ENCODE data around the gene GLI1. TPM values are rescaled to one million over a fixed set of nuclear protein-coding genes. Genes with fewer than 3 reads are reported as not detected.
A peak's percentile ranks its signal among the peaks of the same experiment; 100 is the strongest.
"Not testable (repeated sequence)": the region's sequence is repeated elsewhere in the genome, so short reads cannot be mapped to it uniquely, and the experiment has no call there.

The GLI1 gene
- polyA plus RNA-seq, 2 donors: 0.16 to 0.28 TPM

DNA sequence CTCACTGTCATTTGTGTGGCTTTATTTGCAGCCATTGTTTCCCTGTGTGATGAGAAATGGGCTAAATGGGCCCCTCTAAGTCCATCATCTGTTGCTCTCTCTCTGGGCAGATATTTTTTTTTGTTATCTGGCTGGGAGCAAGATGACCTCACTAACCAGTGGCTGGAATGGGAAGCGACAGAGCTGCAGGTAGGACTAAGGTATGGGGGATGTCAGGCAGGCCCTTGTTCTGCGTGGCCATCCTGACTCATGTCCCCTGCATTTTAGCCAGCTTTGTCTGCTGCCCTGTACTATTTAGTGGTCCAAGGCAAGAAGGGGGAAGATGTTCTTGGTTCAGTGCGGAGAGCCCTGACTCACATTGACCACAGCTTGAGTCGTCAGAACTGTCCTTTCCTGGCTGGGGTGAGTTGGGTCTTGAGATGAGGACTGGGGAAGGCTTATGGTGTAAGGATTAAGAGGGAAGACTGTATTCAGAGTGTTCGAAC, 29.6 kb downstream of the GLI1 start:
- H3K27me3 ChIP-seq (ENCODE audit: control insufficient read depth in 1 of 2, insufficient read depth in 2 of 2, low read length in 2 of 2): no peaks in the 10 kb centered on the region
- H3K4me1 ChIP-seq (ENCODE audit: control insufficient read depth in 2 of 2, insufficient read depth in 2 of 2, low read length in 1 of 2): peaks cover 6 to 8% of the 10 kb centered on the region in 2 donors
- H3K9me3 ChIP-seq (ENCODE audit: control insufficient read depth in 2 of 2, insufficient read depth in 1 of 2, low read depth in 1 of 2, low read length in 1 of 2): no peaks in the 10 kb centered on the region
- WGBS, 2 donors: 82 to 83% methylated on average over 5 of the region's 5 CpGs
- H3K4me3 ChIP-seq (ENCODE audit: low read depth in 1 of 2, low read length in 2 of 2): peak overlapping the region in 1 of 2 donors; percentile 72
- H3K27ac ChIP-seq (ENCODE audit: low read depth in 2 of 2, low read length in 1 of 2): no peak overlapping the region
- peaks cover 5 to 10% of the 10 kb centered on the region in 2 donors for H3K36me3 ChIP-seq (ENCODE audit: control insufficient read depth in 2 of 2, insufficient read depth in 2 of 2, low read length in 1 of 2)

DNA sequence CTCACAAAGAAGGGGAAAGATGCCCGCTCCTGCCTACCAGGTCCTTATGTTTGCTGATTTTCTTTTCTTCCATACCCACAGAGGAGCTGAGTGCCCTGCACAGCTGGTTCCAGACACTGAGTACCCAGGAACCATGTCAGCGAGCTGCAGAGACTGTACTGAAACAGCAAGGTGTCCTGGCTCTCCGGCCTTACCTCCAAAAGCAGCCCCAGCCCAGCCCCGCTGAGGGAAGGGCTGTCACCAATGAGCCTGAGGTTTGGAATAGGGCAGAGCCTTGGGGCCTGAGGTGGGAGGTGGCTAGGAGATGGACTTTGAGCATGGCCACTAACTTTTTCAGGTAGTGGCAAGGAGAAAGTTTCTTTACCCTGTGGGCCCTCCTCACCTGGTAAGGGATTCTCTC, 30.5 kb downstream of the GLI1 start:
- no peaks in the 10 kb centered on the region for H3K9me3 ChIP-seq (ENCODE audit: control insufficient read depth in 2 of 2, insufficient read depth in 1 of 2, low read depth in 1 of 2, low read length in 1 of 2)
- no peak overlapping the region for H3K4me3 ChIP-seq (ENCODE audit: low read depth in 1 of 2, low read length in 2 of 2)
- WGBS, 2 donors: 94 to 100% methylated on average over 4 of the region's 4 CpGs
- H3K27ac ChIP-seq (ENCODE audit: low read depth in 2 of 2, low read length in 1 of 2): no peak overlapping the region
- peaks cover 6 to 8% of the 10 kb centered on the region in 2 donors for H3K4me1 ChIP-seq (ENCODE audit: control insufficient read depth in 2 of 2, insufficient read depth in 2 of 2, low read length in 1 of 2)
- H3K27me3 ChIP-seq (ENCODE audit: control insufficient read depth in 1 of 2, insufficient read depth in 2 of 2, low read length in 2 of 2): no peaks in the 10 kb centered on the region
- peaks cover 5 to 13% of the 10 kb centered on the region in 2 donors for H3K36me3 ChIP-seq (ENCODE audit: control insufficient read depth in 2 of 2, insufficient read depth in 2 of 2, low read length in 1 of 2)

DNA sequence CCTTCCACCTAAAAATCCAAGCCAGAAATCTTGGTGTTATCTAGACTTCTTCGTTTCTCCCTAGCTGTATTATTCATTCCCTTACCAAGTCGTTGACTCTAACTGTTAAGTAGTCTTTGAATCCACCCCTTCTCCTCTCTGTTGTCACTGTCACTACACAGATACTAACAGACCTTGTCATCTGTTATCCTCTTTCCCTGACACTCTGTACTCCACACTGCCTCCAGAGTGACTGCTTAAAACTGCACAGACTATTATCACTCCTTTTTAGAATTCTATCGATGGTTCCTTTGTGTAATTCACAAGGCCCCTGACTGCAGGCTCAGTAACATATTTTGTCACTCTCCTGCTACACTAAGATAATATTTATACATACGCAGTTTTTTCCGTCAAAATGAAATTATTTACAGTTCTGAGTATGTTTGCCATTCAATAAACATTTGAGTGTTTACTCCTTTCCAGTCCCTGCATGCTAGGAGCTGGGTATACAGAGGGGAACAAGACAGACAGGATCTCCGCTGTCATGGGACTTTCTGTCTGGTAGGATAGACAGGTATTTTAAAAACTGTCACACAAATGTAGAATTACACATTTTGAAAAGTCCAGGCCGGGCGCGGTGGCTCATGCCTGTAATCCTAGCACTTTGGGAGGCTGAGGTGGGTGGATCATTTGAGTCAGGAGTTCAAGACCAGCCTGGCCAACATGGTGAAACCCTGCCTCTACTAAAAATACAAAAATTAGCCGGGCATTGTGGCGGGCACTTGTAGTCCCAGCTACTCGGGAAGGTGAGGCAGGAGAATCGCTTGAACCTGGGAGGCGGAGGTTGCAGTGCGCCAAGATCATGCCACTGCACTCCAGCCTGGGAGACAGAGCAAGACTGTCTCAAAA, 32.1 kb downstream of the GLI1 start:
- no peaks in the 10 kb centered on the region for H3K9me3 ChIP-seq (ENCODE audit: control insufficient read depth in 2 of 2, insufficient read depth in 1 of 2, low read depth in 1 of 2, low read length in 1 of 2)
- no peaks in the 10 kb centered on the region for H3K27me3 ChIP-seq (ENCODE audit: control insufficient read depth in 1 of 2, insufficient read depth in 2 of 2, low read length in 2 of 2)
- peaks cover 5 to 13% of the 10 kb centered on the region in 2 donors for H3K36me3 ChIP-seq (ENCODE audit: control insufficient read depth in 2 of 2, insufficient read depth in 2 of 2, low read length in 1 of 2)
- H3K4me1 ChIP-seq (ENCODE audit: control insufficient read depth in 2 of 2, insufficient read depth in 2 of 2, low read length in 1 of 2): peaks cover 6 to 8% of the 10 kb centered on the region in 2 donors
- H3K27ac ChIP-seq (ENCODE audit: low read depth in 2 of 2, low read length in 1 of 2): no peak overlapping the region
- WGBS, 2 donors: 90% methylated on average over 15 of the region's 15 CpGs
- no peak overlapping the region for H3K4me3 ChIP-seq (ENCODE audit: low read depth in 1 of 2, low read length in 2 of 2)

DNA sequence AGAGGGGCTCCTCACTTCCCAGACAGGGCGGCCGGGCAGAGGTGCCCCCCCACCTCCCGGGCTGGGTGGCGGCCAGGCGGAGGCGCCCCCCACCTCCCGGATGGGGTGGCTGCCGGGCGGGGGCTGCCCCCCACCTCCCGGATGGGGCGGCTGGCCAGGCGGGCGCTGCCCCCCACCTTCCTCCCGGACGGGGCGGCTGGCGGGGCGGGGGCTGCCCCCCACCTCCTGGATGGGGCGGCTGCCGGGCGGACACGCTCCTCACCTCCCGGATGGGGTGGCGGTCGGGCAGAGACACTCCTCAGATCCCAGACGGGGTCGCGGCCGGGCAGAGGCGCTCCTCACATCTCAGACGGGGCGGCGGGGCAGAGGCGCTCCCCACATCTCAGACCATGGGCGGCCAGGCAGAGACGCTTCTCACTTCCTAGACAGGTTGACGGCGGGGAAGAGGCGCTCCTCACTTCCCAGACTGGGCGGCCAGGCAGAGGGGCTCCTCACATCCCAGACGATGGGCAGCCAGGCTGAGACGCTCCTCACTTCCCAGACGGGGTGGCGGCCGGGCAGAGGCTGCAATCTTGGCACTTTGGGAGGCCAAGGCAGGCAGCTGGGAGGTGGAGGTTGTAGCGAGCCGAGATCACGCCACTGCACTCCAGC, 35.6 kb downstream of the GLI1 start:
- 95% methylated on average over 38 to 45 of the region's 48 CpGs for WGBS, 2 donors
- H3K27ac ChIP-seq (ENCODE audit: low read depth in 2 of 2, low read length in 1 of 2); H3K4me3 ChIP-seq (ENCODE audit: low read depth in 1 of 2, low read length in 2 of 2); H3K27me3 ChIP-seq (ENCODE audit: control insufficient read depth in 1 of 2, insufficient read depth in 2 of 2, low read length in 2 of 2); H3K9me3 ChIP-seq (ENCODE audit: control insufficient read depth in 2 of 2, insufficient read depth in 1 of 2, low read depth in 1 of 2, low read length in 1 of 2); H3K4me1 ChIP-seq (ENCODE audit: control insufficient read depth in 2 of 2, insufficient read depth in 2 of 2, low read length in 1 of 2): not testable (repeated sequence)
- peaks cover 15 to 19% of the 10 kb centered on the region in 2 donors for H3K36me3 ChIP-seq (ENCODE audit: control insufficient read depth in 2 of 2, insufficient read depth in 2 of 2, low read length in 1 of 2)

DNA sequence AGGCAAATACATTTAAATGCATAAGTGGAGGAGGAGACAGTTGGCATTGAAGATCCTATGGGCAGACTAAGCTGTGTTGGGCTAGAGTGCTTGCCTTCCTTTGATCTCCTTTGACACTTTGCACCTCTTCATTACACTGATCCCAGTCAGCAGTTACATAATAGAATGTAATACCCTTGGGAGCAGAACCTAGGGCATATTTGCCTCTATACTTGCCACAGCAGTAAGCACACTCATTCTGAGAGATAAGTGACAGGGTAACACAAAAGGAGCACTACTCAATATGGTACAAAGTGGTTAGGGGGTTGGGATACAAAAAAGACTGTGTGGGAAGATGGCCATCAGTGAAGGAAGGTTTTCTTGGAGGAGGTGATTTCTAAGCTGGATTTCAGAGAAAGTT, 37.2 kb downstream of the GLI1 start:
- no peaks in the 10 kb centered on the region for H3K27me3 ChIP-seq (ENCODE audit: control insufficient read depth in 1 of 2, insufficient read depth in 2 of 2, low read length in 2 of 2)
- H3K9me3 ChIP-seq (ENCODE audit: control insufficient read depth in 2 of 2, insufficient read depth in 1 of 2, low read depth in 1 of 2, low read length in 1 of 2): no peaks in the 10 kb centered on the region
- no peak overlapping the region for H3K27ac ChIP-seq (ENCODE audit: low read depth in 2 of 2, low read length in 1 of 2)
- H3K36me3 ChIP-seq (ENCODE audit: control insufficient read depth in 2 of 2, insufficient read depth in 2 of 2, low read length in 1 of 2): peaks cover 15 to 24% of the 10 kb centered on the region in 2 donors
- H3K4me3 ChIP-seq (ENCODE audit: low read depth in 1 of 2, low read length in 2 of 2): no peak overlapping the region
- no peaks in the 10 kb centered on the region for H3K4me1 ChIP-seq (ENCODE audit: control insufficient read depth in 2 of 2, insufficient read depth in 2 of 2, low read length in 1 of 2)

DNA sequence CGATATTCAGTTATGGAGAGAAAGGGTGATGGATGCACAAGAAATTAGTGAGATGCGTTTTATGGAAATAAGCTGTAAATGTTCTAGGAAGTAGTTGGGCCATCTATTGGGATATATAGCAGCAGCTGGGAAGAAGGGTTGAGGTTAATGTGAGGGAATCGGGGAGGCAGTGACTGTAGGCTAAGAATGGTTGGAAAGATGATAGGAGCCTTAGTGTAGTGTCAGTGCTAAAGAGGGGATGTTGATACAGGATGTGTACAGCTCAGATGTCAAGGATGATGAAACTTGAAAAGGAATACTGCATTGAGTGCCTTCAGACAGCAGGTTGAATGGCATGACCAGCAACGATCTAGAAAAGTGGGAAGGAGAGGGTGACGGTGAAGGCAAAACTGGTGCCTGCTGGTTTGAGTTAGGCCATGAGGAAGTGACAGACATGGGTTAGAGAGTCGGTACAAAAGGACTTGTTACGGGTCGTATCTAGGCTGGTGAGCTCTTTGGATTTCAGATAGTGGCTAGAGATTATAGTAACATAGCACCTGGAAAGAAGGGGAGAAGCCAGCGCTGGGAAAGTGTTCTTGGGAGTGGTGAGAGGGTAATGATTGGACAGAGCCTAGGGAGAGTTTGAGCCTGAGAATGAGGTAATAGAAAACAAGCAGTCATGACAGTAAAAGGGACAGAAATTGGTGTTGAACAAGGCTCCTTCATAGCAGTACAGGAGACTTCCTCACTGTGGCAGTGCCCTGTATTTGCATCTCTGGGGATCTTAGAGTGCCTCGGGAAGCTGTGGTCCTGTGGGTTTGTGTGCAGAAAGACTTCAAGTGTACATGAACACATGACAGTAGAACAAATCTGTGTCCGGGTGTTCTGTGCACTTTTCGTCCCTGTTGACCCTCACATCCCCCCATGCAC, 37.9 kb downstream of the GLI1 start:
- Histone ChIP-seq H3K9me3 (ENCODE audit: control insufficient read depth in 2 of 2, insufficient read depth in 1 of 2, low read depth in 1 of 2, low read length in 1 of 2) (no peaks in the 10 kb centered on the region), H3K4me1 (ENCODE audit: control insufficient read depth in 2 of 2, insufficient read depth in 2 of 2, low read length in 1 of 2) (no peaks in the 10 kb centered on the region), H3K36me3 (ENCODE audit: control insufficient read depth in 2 of 2, insufficient read depth in 2 of 2, low read length in 1 of 2) (peaks cover 18 to 24% of the 10 kb centered on the region in 2 donors), H3K4me3 (ENCODE audit: low read depth in 1 of 2, low read length in 2 of 2) (no peak overlapping the region), H3K27ac (ENCODE audit: low read depth in 2 of 2, low read length in 1 of 2) (no peak overlapping the region), H3K27me3 (ENCODE audit: control insufficient read depth in 1 of 2, insufficient read depth in 2 of 2, low read length in 2 of 2) (no peaks in the 10 kb centered on the region)
- WGBS, 2 donors: 92 to 94% methylated on average over 12 of the region's 12 CpGs

DNA sequence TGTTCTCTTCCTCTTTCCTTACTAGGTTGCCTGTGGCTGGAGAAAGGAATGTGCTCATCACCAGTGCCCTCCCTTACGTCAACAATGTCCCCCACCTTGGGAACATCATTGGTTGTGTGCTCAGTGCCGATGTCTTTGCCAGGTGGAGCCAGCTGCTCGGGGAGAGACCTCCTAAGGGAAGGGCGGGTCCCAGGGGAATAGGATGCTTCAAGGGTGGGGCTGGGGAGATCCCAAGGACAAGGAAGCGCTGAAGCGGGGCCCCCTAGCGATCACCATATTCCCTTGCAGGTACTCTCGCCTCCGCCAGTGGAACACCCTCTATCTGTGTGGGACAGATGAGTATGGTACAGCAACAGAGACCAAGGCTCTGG, 38.5 kb downstream of the GLI1 start:
- no peak overlapping the region for H3K27ac ChIP-seq (ENCODE audit: low read depth in 2 of 2, low read length in 1 of 2)
- H3K4me3 ChIP-seq (ENCODE audit: low read depth in 1 of 2, low read length in 2 of 2): no peak overlapping the region
- H3K36me3 ChIP-seq (ENCODE audit: control insufficient read depth in 2 of 2, insufficient read depth in 2 of 2, low read length in 1 of 2): peaks cover 18 to 25% of the 10 kb centered on the region in 2 donors
- 82 to 84% methylated on average over 9 of the region's 9 CpGs for whole genome bisulfite sequencing, 2 donors
- no peaks in the 10 kb centered on the region for H3K27me3 ChIP-seq (ENCODE audit: control insufficient read depth in 1 of 2, insufficient read depth in 2 of 2, low read length in 2 of 2)
- no peaks in the 10 kb centered on the region for H3K9me3 ChIP-seq (ENCODE audit: control insufficient read depth in 2 of 2, insufficient read depth in 1 of 2, low read depth in 1 of 2, low read length in 1 of 2)
- no peaks in the 10 kb centered on the region for H3K4me1 ChIP-seq (ENCODE audit: control insufficient read depth in 2 of 2, insufficient read depth in 2 of 2, low read length in 1 of 2)

DNA sequence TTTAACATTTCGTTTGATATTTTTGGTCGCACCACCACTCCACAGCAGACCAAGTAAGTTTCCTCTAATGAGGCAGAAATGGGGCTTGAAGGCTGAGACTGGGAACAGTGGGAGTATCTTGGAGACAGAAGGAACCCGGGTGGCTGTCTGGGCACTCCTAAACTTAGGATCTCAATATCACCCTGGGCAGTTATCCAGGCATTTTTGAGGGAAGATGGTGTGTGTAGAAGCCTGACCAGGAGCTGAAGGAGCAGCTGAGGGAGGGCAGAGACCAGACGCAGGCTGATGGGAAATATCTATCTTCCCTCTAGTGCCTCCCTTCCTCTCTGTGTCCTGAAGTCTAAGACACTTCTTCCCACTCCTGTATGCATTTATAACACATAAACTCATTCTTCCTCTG, 39.0 kb downstream of the GLI1 start:
- Histone ChIP-seq H3K27ac (ENCODE audit: low read depth in 2 of 2, low read length in 1 of 2) (no peak overlapping the region), H3K9me3 (ENCODE audit: control insufficient read depth in 2 of 2, insufficient read depth in 1 of 2, low read depth in 1 of 2, low read length in 1 of 2) (no peaks in the 10 kb centered on the region), H3K4me3 (ENCODE audit: low read depth in 1 of 2, low read length in 2 of 2) (no peak overlapping the region), H3K36me3 (ENCODE audit: control insufficient read depth in 2 of 2, insufficient read depth in 2 of 2, low read length in 1 of 2) (peaks cover 18 to 28% of the 10 kb centered on the region in 2 donors), H3K4me1 (ENCODE audit: control insufficient read depth in 2 of 2, insufficient read depth in 2 of 2, low read length in 1 of 2) (no peaks in the 10 kb centered on the region), H3K27me3 (ENCODE audit: control insufficient read depth in 1 of 2, insufficient read depth in 2 of 2, low read length in 2 of 2) (no peaks in the 10 kb centered on the region)
- 95 to 97% methylated on average over 4 of the region's 4 CpGs for WGBS, 2 donors

DNA sequence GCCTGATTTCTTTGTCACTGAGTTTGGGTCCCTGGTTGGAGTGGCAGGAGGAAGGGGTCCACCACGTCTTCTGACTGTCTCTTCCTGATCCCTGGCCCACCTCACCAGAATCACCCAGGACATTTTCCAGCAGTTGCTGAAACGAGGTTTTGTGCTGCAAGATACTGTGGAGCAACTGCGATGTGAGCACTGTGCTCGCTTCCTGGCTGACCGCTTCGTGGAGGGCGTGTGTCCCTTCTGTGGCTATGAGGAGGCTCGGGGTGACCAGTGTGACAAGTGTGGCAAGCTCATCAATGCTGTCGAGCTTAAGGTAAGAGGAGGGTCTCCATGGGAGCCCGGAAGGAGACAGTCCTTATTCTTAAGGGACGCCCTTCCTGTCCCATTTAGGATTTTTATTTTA, 40.6 kb downstream of the GLI1 start:
- Histone ChIP-seq H3K36me3 (ENCODE audit: control insufficient read depth in 2 of 2, insufficient read depth in 2 of 2, low read length in 1 of 2) (peaks cover 25 to 28% of the 10 kb centered on the region in 2 donors), H3K9me3 (ENCODE audit: control insufficient read depth in 2 of 2, insufficient read depth in 1 of 2, low read depth in 1 of 2, low read length in 1 of 2) (no peaks in the 10 kb centered on the region), H3K4me1 (ENCODE audit: control insufficient read depth in 2 of 2, insufficient read depth in 2 of 2, low read length in 1 of 2) (no peaks in the 10 kb centered on the region), H3K4me3 (ENCODE audit: low read depth in 1 of 2, low read length in 2 of 2) (no peak overlapping the region), H3K27me3 (ENCODE audit: control insufficient read depth in 1 of 2, insufficient read depth in 2 of 2, low read length in 2 of 2) (no peaks in the 10 kb centered on the region), H3K27ac (ENCODE audit: low read depth in 2 of 2, low read length in 1 of 2) (no peak overlapping the region)
- 97% methylated on average over 11 of the region's 11 CpGs for WGBS, 2 donors
